ENCODE data around the gene LMF2.

LMF2 gene

GRCh38 chr22:50482107-50483074 is 25.1 kb downstream of the LMF2 start:
- Histone ChIP-seq H3K4me2 (ENCODE audit: low read length) (no peak overlapping the region), H3K27me3 (ENCODE audit: low read depth, low read length) (no peaks in the 10 kb centered on the region), H3K4me3 (ENCODE audit: low read length) (no peak overlapping the region), H3K9ac (ENCODE audit: low read length) (no peak overlapping the region), H3K27ac (ENCODE audit: low read length) (no peak overlapping the region), H3K4me1 (ENCODE audit: low read length) (peaks cover 6% of the 10 kb centered on the region; the same call in 1 of the 2 replicates), H3K9me3 (ENCODE audit: insufficient read depth, low read length) (no peaks in the 10 kb centered on the region), H3K79me2 (ENCODE audit: low read length) (no peaks in the 10 kb centered on the region), H2AFZ (ENCODE audit: low read depth, low read length) (no peak overlapping the region), H4K20me1 (ENCODE audit: insufficient read depth, low read length) (no peaks in the 10 kb centered on the region), H3K36me3 (replicated peaks; ENCODE audit: low read depth, low read length) (no peaks in the 10 kb centered on the region)
- TF ChIP-seq CTCF (IDR thresholded peaks at IDR 0.05; ENCODE audit: low read depth, low read length) (no peak), EZH2phosphoT487 (IDR thresholded peaks at IDR 0.05; ENCODE audit: low read depth) (no peak)

- Histone ChIP-seq H3K27ac (ENCODE audit: low read length) (no peak within 1 kb of the TSS), H3K4me3 (ENCODE audit: low read length) (no peak within 1 kb of the TSS), H3K27me3 (ENCODE audit: low read depth, low read length) (no peaks in the 10 kb centered on the region), H3K9me3 (ENCODE audit: insufficient read depth, low read length) (no peaks in the 10 kb centered on the region), H3K4me1 (ENCODE audit: low read length) (no peaks in the 10 kb centered on the region), H4K20me1 (ENCODE audit: insufficient read depth, low read length) (no peaks in the 10 kb centered on the region), H2AFZ (ENCODE audit: low read depth, low read length) (no peak within 1 kb of the TSS), H3K79me2 (ENCODE audit: low read length) (no peaks in the 10 kb centered on the region), H3K36me3 (replicated peaks; ENCODE audit: low read depth, low read length) (no peaks in the 10 kb centered on the region), H3K9ac (ENCODE audit: low read length) (no peak within 1 kb of the TSS), H3K4me2 (ENCODE audit: low read length) (no peak within 1 kb of the TSS)
- no peak for TF ChIP-seq EZH2phosphoT487 (IDR thresholded peaks at IDR 0.05; ENCODE audit: low read depth)
- no peak for TF ChIP-seq CTCF (IDR thresholded peaks at IDR 0.05; ENCODE audit: low read depth, low read length)
Measured at GRCh38 chr22:50481440-50482106, 25.9 kb downstream of the LMF2 start, which contains the start of gene ADM2. TSS of gene ADM2 (plus strand) at chr22:50481543. CDS start at chr22:50481848, 305 bp downstream.

GRCh38 chr22:50481045-50481439 is 26.5 kb downstream of the LMF2 start:
- Histone ChIP-seq H3K79me2 (ENCODE audit: low read length) (no peaks in the 10 kb centered on the region), H3K27me3 (ENCODE audit: low read depth, low read length) (no peaks in the 10 kb centered on the region), H3K4me3 (ENCODE audit: low read length) (no peak overlapping the region), H2AFZ (ENCODE audit: low read depth, low read length) (no peak overlapping the region), H3K4me1 (ENCODE audit: low read length) (no peaks in the 10 kb centered on the region), H3K4me2 (ENCODE audit: low read length) (no peak overlapping the region), H3K9ac (ENCODE audit: low read length) (no peak overlapping the region), H3K36me3 (replicated peaks; ENCODE audit: low read depth, low read length) (no peaks in the 10 kb centered on the region), H4K20me1 (ENCODE audit: insufficient read depth, low read length) (no peaks in the 10 kb centered on the region), H3K9me3 (ENCODE audit: insufficient read depth, low read length) (no peaks in the 10 kb centered on the region), H3K27ac (ENCODE audit: low read length) (no peak overlapping the region)
- TF ChIP-seq CTCF (IDR thresholded peaks at IDR 0.05; ENCODE audit: low read depth, low read length) (no peak), EZH2phosphoT487 (IDR thresholded peaks at IDR 0.05; ENCODE audit: low read depth) (no peak)

GRCh38 chr22:50479721-50480120 is 27.8 kb downstream of the LMF2 start:
- H2AFZ ChIP-seq (ENCODE audit: low read depth, low read length) = no peak overlapping the region

More at GRCh38 chr22:50479721-50480120, 27.8 kb downstream of the LMF2 start:
- no peak for TF ChIP-seq CTCF (IDR thresholded peaks at IDR 0.05; ENCODE audit: low read depth, low read length)
- no peak for TF ChIP-seq EZH2phosphoT487 (IDR thresholded peaks at IDR 0.05; ENCODE audit: low read depth)
- H4K20me1 ChIP-seq (ENCODE audit: insufficient read depth, low read length) = no peaks in the 10 kb centered on the region
- no peaks in the 10 kb centered on the region for H3K27me3 ChIP-seq (ENCODE audit: low read depth, low read length)
- no peak overlapping the region for H3K4me2 ChIP-seq (ENCODE audit: low read length)
- H3K4me1 ChIP-seq (ENCODE audit: low read length) = peaks cover 3% of the 10 kb centered on the region; the same call in 1 of the 2 replicates
- H3K9me3 ChIP-seq (ENCODE audit: insufficient read depth, low read length) = no peaks in the 10 kb centered on the region
- H3K79me2 ChIP-seq (ENCODE audit: low read length) = no peaks in the 10 kb centered on the region
- no peaks in the 10 kb centered on the region for H3K36me3 ChIP-seq (replicated peaks; ENCODE audit: low read depth, low read length)
- H3K4me3 ChIP-seq (ENCODE audit: low read length) = no peak overlapping the region
- no peak overlapping the region for H3K27ac ChIP-seq (ENCODE audit: low read length)
- no peak overlapping the region for H3K9ac ChIP-seq (ENCODE audit: low read length)
